GM19468 (cell line): ENCODE results near the gene RBMS3.

Experiments
- ATAC-seq: cut with Tn5 transposase; IDR thresholded peaks from one replicate; pipeline ENCODE4 v1.9.1; 2021; ENCODE audit warnings: mild to moderate bottlenecking, moderate library complexity, moderate number of reproducible peaks; ENCODE audit not compliant: unreplicated experiment; ENCODE audit errors: extremely low read depth

RBMS3 gene

DNA sequence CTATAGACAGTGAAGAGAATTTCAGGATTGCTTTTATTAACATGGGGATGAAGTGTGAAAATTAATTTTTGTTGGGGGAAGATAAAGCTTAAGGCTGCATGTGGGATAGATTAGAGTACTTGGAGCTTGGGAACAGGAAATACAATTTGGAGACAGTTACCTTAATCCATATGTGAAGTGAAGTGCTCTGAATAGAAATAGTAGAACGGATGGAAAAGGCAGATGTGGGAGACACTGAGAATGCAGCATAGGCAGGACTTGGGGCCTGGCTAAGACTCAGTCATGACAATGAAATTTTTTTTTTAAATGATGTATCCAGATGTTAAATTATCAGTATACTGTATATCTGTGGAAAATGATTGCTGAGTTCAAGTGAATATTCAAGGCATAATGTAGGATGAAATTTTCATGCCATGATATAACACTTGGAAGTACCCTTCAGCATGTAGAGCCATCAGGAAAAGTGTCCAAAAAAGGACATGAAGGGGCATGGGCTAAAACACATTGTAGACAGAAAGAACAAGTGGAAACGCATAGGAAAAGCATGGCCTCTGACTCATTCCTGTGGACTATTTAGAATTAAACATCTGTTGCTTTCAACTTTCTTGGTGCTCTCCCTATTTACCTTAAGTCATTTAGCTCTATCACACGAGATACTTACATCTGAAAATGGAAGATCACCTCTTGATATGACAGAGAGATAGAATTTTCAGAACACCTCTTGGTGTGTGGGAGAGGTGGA is 134.8 kb downstream of the RBMS3 start:
- no peak for ATAC-seq

DNA sequence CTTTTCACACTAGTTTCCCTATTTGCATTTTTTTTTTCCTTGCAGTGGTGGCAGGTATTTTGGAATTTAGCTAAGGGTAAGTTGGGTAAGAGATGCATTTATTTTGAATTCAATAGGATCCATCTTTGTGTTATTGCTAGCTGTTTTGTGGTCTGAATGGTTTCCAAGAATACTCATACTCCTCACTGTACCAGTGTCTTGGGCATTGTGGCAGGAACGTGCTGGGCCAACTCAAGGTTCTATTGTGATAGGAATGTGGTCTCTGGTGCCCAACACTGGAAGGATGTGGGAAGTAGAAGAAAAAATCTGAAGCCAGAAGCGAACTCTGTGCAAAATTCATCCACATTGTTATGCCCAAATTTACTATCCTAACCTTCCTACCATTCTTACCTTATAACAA is 135.6 kb downstream of the RBMS3 start:
- no peak for ATAC-seq

DNA sequence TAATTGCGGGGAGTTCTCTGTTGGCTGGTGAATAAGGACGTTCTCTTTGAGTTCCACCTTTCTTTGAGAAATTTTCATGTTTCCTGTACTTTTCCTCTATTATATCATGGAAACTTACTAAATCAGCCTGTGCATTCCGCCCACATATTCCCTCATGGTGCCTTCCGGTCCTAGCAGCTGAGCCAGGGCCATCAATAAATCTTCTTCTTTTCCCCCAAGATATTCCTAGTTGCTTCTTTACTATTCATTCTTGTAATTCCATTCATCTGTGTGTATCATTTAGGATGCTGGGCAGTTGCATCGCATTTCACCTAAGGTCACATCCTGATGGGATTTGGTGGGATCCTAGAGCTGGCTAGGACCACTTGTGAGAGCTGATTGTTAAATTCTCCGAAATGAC is 139.2 kb downstream of the RBMS3 start:
- ATAC-seq = no peak

DNA sequence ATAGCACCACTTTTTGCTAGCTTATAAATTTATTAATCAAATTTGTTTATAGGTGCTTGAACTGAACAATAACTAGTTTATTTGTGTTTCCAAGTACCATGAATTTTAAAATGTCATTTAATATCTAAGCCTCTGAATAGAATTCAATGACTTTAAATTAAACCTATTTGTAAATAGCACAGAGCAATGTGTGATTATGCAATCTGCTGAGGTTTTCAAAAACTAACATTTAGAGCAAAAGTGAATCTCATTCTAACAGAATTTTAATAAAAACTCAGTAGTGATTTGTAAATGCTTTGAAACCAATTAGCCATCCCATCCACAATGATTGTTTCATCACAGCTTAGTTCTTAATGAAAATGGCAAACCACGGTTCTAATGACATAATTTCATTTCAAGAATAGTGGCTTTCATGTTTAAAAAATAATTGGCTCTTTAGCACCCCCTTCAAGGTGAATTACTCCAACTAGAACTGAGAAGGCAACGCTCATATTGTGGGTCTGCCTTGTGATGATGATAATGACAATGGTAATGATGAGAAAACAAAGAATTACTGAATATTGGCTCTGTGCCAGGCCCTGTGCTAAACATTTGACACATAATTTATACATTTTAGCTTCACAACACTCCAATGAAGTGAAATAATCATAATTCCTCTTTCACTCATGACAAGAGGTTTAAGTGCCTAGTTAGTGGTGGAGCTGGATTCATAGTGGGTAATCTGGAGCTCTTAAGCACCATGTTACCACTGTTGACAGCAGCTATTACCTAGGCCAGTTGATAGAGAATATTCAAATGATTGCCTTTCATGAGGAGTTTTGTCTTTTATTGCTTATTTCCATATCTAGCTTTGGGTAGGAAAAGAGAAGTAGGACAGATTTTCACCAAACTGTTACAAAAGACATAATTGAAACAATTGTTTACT is 145.7 kb downstream of the RBMS3 start:
- ATAC-seq = no peak

- no peak for ATAC-seq
Measured at GRCh38 chr3:29427266-29428103, 146.6 kb downstream of the RBMS3 start.

GRCh38 chr3:29429055-29429679 is 148.3 kb downstream of the RBMS3 start:
- no peak for ATAC-seq

DNA sequence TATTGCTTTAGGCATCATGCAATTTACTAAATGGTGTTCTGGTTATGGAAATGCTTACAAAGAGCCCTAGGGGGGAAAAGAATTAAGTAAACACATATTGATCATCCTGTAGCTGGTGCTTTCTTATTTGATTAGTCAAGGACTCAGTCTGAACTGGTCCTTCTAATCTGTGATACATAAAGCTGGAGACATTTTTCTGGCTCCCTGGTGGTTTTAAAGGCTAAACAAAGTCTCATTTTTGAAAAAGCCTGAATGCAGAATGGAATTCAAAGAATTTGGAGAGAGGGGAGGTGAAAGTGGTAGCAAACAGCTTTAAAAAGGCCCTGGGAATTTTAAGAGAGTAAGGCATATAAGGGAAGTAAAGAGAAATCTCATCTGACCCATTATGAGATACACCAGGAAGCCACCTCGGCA is 149.7 kb downstream of the RBMS3 start:
- no peak for ATAC-seq

DNA sequence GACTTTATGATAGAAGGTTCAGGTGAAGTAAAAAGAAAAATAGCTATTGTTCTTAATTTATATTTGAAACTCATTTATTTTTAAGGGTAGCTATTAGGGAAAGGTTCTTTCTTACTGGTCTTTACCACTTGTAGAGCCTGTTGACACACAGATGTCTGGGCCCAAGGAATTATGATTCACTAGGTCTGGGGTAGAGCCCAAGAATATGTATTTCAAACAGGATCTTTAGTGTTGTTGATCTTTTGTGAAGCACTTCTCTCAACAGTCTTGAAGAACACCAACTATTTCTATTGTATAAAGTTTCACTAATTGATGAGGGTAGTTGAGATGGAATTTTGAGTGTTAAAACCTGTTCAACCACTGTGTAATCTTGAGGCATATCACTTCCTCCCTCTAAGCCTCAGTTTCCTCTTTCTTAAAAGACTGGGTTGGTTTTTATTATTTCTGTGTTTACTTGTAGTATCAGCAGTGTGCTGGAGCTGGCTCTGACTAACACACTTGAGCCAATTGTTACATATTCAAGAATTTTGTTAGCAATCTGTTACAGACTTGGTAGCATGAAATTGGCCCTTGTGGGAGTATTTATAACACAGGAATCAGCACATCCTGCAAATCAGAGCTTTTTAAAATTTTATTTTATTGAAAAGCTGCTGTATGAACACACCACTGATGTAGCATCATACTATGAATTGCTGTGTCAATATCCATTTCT is 155.9 kb downstream of the RBMS3 start:
- no peak for ATAC-seq

DNA sequence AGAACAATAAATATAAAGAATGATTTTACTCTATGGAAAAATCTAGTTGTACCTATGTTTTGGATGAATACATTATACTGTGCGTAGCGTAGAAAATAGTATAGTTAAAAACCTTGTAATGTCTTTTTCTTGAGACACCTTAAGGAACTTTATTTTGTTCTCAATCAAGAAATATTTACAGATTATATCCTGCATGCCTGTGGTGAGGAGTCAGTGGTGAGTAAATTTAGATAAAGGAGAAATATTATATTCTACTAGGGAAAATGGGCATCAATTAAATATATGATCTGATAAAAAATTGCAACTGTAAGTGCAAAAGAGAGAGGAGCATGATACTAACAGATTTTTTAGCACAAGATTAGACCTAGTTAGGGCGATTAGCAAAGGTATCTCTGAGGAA is 157.7 kb downstream of the RBMS3 start:
- no peak for ATAC-seq

DNA sequence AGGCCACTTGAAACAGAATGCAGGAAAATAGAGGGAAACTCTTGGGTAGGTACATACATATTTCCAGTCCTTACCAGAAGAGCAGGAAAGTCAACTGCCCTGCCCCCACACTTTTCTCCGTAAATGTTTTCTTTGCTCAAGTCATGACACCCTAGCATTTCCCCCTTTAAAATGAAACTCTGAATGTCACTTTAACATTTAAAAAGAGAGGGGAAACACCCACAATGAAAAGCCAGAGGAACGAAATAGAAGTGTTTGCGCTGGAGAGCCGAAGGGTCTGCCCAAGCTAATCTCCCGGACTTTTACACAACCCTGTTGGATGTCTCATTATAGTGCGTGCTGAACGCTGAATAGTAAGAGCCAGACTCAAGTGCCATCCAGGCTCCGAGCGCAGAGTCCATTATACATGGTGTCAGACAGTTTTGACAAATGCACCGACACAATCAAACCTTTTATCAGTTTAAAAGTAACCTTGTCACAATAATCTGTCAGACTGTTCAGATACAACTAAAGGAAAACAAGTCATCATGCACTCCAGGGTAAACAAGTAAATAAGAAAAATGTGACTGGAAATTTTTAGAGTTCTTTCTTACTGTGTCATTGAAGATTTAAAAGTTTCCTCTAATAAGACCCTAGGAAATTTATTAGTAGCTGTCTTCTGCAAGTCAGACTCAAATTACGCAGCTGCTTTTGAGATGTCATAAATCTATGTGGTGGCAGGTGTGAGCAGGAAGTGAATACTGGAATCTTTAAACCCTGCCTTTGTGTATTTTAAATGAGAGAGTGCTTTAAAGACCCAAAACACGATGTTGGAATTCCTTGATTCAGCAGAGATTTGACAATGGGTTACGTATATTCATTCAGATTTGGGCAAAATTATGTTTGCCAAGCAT is 159.8 kb downstream of the RBMS3 start:
- no peak for ATAC-seq

- no peak for ATAC-seq
Measured at GRCh38 chr3:29441422-29441821, 160.6 kb downstream of the RBMS3 start.

DNA sequence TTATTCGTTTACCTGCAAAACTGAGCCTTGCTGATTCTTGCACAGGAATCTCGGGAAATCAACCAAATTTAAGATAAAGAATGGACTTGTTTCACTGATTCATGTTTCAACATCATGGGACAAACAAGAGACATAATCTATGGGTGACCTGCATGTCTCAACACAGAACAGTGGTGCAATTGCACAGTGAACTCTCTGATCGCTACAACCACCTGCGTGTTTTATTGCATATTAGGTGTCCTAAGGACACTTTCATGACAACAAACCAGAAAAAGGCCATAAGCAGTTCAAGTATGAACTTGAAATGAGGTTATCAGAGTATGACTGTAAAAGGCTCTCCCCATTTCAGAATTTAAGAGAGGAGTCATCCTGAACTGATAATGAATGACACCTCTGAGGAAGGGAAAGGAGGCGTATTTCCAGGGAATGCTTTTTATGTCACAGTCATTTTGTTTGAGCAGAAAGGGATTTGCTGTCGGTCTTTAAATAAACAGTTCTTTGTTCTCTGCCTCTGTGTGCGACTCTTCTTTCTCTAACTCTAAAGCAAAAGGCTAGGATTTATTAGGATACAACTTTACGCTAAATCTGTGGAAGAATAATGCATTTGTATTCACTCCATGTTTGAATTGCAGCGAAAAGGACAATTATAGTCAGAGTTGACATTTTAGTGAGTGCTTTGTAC is 167.2 kb downstream of the RBMS3 start:
- ATAC-seq = no peak

DNA sequence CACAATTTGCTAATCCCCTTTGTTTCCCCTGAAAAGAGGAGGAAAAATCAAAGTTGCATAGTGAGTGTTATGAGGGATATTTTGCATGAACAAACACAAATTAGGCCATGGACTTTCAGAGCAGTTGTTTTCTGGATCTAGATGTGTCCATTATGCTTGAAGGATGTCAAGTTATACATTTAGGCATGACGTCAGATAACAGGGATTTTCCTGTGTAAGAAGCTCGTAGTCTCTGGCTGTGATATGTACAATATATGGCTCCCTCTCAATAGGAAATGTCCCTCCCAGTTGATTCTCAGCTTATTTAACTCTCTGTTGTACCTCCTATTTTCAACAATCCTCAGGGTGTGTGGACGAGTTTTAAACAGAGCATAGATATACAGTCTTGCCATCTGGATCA is 171.0 kb downstream of the RBMS3 start:
- no peak for ATAC-seq

DNA sequence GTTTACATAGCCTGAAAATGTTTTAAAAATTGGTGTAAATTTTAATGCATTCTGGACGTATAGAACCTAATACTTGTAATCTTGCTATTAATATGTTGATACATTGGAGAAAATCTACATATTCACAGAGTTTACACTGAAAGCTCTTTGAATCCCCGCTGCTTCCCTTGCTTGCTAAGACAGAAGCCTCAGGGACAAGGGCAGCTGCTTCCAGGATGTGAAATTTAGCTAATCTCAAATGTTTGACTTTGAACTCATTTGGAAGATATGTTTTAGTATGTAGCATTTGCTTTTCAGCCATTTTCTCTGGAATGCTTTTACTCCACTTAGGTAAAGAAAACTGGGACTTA is 172.0 kb downstream of the RBMS3 start:
- ATAC-seq = no peak

DNA sequence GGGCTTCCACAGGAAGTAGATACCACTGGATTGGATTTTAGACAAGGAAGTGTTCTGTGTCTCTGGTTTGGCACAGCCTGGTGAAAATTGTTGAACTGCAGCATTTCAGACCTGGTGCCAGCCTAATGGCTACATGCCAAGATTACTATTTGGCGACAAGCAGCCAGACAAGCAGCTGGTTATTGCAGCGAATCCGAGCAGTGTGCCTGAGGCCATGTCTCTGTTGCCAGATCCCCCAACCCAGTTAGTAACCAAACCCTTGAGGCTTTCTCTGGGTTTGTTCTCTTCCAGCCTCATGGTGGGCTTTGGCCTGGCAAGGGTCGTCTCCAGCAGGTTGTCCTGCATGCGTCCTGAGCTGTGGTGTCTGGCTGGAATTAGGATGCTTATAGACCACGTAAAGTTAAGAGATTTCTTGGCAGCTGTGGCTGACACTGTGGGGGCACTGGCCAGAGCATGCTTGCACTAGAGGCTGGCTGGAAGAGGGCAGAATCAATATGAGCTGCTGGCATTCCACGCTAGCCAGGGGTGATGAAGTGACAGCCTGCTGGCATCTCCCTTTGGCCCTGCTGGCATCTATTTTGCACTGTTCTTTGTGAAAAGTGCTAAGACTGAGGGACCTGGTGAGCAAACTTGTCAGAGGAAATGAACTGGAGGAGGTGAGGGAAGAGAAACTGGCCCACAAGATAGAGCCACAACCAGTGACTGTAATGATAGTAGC is 172.6 kb downstream of the RBMS3 start:
- no peak for ATAC-seq

- ATAC-seq = no peak
Measured at GRCh38 chr3:29454161-29454611, 173.3 kb downstream of the RBMS3 start.

- no peak for ATAC-seq
Measured at GRCh38 chr3:29456901-29457300, 176.0 kb downstream of the RBMS3 start.
